HL-60/S4 (cell line): Measurements from ENCODE around the gene FKBP8.
"Not testable (repeated sequence)": the region's sequence is repeated elsewhere in the genome, so short reads cannot be mapped to it uniquely, and the experiment has no call there.

ENCODE experiments used
- in situ Hi-C: fragments of 300-500 bp; cut with MboI; formaldehyde crosslinking; loops from 2 replicates; pipeline ENCODE4 v1.14.3; 2022; ENCODE audit warnings: low sequenced_read_pairs

The FKBP8 gene

GRCh38 chr19:18559685-18560084, 16.3 kb upstream of the FKBP8 start:
- in situ Hi-C loops = no loop called here

- in situ Hi-C loops = no loop called here
Observed at GRCh38 chr19:18558604-18559003, 15.2 kb upstream of the FKBP8 start.

GRCh38 chr19:18558202-18558555, 14.8 kb upstream of the FKBP8 start:
- in situ Hi-C loops = no loop called here

GRCh38 chr19:18557411-18558201, 14.2 kb upstream of the FKBP8 start, which contains the start of gene KXD1:
Gene KXD1 (plus strand): TSS chr19:18557870. CDS start chr19:18562057, 4,187 bp downstream.
- in situ Hi-C loops = no loop called here

DNA sequence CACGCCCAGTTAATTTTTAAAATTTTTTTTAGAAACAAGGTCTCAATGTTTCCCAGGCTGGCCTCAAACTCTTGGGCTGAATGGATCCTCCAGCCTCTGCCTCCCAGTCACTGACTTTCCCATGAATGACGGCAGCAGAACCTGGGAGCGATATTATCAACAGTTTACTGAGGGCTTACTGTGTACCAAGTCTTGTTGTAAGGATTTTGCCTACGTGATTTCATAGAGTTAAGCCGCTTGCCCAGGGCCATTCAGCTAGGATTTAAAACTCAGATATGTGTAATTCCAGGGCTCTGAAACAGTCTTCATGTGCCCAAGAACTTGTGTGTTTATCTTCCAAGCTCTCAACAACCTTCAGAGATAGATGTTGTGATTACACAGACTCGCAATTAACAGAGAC, 8.3 kb upstream of the FKBP8 start:
- in situ Hi-C loops = no loop called here

- in situ Hi-C loops = no loop called here
Observed at GRCh38 chr19:18543814-18544475, 572 bp upstream of the FKBP8 start.

- in situ Hi-C loops = no loop called here
Observed at GRCh38 chr19:18541992-18542940, 1.1 kb downstream of the FKBP8 start.

GRCh38 chr19:18541258-18541991, 1.9 kb downstream of the FKBP8 start:
- in situ Hi-C loops = no loop called here

DNA sequence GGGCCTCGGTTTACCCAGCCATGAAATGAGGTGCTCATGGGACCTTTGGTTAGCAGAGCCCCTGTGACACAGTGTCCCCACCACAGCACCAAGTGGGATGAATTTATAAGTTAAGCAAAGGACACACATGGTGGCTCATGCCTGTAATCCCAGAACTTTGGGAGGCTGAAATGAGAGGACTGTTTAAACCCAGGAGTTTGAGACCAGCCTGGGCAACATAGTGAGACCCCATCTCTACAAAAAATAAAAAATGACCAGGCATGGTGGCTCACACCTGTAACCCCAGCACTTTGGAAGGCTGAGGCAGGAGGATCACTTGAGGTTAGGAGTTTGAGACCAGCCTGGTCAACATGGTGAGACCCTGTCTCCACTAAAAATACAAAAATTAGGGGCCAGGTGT, 3.2 kb downstream of the FKBP8 start:
- in situ Hi-C loops = not testable (repeated sequence)

DNA sequence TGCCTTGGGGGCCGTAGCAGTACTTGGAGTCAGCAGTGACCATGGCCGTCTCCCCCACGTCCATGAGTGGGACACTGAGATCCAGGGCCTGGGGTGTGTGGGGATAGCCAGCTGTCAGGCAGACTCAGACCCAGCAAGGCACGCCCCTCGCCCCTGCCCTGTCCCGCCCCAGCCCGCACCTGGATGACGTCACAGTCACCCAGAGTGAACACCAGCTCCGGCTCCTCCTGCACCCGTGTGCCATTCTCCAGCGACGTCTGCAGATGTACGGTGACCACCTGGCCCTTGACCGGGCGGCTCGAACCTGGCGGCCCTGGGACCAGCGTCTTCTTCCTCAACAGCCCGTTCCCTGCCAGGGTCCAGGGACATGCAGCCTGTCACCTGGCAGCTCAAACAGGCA, 4.0 kb downstream of the FKBP8 start:
- in situ Hi-C loops = no loop called here

DNA sequence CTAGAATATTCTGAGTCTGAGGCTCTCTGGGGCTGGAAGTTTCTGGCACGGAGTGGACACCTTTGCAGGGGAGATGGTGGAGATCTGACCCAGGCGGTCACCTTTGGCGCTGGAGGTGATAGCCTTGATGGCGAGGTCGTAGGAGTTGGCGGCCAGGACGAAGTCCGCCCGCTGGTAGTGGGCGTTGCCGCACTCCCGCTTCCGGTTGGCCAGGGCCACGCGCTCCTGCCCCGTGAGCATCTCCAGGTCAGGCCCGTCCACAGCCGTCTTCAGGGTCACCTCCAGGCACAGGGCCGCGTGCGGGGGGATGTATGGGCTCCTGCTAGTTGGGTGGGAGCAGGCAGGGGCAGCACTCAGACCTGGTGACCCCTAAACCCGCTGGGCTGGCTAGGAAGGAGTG, 5.3 kb downstream of the FKBP8 start:
- in situ Hi-C loops = no loop called here

DNA sequence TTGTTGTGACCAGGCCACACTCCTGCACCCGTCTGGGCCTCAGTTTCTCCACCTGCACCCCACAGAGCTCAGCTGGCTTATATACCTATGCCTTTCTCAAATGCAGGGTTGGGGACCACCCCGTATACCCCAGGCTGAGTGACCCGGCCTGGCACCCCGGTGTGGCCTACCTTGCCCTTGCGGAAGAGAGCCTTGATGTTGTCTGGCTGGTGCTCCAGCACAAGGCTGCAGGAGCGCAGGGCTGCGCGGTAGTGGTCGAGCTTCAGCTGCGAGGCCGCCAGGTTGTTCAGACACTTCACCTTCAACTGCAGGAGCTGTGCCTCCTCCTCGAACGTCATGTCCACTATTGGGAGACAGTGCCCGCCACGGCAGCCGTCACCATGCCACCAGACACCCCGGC, 5.9 kb downstream of the FKBP8 start:
- in situ Hi-C loops = no loop called here

- in situ Hi-C loops = no loop called here
Observed at GRCh38 chr19:18536475-18536874, 6.9 kb downstream of the FKBP8 start.

DNA sequence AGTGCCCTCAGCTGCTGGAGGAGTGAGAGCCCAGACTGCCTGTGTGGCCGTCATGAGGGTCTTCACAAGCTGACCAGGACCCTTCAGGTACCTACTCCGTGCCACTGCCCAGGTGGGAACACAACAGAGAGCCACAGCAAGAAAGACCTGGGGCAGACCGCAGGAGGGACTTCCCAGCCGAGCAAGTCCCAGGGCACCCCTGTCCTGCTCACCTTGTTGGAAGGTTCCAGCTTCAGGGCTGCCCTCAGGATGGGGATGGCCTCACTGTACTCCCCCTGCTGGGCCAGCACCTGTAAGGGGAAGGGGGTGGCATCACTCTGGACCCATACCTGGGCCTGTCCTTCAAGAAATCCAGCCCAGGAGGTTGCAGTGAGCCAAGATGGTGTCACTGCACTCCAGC, 10.3 kb downstream of the FKBP8 start:
- in situ Hi-C loops = no loop called here

DNA sequence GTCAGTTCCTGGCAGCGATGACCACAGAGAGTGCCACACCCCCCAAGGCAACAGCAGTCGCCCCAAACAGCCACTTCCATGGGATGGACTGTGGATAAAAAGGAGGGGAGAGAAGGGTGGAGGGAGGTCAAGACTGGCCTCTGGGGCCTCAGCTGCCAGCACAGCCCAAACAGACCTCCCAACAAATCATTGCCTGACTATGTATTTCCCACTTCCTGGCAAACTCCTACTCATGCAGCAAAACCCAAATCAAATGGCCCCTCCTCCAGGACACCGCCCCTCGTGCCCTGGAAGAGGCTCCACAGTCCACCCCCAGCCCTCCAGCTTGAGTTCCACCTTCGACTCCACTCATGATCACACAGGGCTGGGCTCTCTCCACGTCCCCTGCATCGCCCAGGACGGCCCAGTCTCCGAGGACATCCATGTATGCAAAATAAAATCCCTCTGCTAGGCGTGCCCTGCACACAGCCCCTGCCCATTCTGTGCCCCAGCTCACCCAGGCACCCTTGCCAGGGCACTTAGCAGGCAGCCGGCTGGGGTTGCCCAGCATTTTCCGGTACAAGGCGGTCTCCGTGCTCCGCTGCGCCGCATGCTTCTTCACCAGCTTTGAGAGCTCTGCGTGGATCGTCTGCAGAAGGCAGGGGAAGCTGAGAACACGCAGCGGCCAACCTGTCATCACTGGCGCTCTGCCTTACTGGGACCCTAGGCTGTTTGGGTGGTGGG, 11.0 kb downstream of the FKBP8 start:
- in situ Hi-C loops = no loop called here

- in situ Hi-C loops = no loop called here
Observed at GRCh38 chr19:18531485-18531884, 11.9 kb downstream of the FKBP8 start.

DNA sequence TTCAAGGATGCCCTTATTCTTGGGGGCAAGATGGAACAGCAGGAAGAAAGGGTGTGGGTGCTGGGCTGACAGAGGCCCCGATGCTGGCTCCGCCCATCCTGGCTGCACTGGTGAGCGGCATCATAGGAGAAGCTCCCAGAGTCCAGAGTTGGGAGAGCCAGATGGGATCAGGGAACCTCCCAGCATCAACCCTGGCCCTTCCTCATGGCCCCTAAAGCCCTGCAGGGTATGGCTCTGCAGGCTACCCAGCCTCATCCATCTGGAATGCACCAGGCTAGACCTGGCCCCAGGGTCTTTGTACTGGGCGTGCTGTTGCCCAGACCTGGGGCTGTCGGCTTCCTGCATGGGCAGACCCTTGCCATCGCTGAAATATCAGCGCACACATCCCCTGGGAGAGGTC, 13.6 kb downstream of the FKBP8 start:
- in situ Hi-C loops = no loop called here

DNA sequence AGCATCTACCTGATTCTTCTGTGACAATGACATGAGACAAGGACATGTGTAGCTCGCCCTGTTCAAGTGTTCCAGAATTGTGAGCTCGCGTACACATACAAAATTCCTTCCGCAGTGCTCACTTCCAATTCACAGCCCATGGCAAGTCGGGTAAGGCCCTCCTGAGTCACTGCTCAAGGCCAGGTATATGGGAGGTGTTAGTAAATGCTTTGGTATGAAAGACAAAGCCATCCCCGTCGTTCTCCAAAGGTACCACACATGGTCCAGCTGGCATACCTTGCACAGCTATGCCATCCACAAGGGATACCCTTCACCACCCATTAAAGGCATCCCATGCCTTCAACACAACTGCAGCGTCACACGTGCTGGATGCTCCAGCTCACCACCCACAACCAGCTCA, 17.1 kb downstream of the FKBP8 start:
- in situ Hi-C loops = no loop called here

- in situ Hi-C loops = no loop called here
Observed at GRCh38 chr19:18523841-18524240, 19.5 kb downstream of the FKBP8 start.

DNA sequence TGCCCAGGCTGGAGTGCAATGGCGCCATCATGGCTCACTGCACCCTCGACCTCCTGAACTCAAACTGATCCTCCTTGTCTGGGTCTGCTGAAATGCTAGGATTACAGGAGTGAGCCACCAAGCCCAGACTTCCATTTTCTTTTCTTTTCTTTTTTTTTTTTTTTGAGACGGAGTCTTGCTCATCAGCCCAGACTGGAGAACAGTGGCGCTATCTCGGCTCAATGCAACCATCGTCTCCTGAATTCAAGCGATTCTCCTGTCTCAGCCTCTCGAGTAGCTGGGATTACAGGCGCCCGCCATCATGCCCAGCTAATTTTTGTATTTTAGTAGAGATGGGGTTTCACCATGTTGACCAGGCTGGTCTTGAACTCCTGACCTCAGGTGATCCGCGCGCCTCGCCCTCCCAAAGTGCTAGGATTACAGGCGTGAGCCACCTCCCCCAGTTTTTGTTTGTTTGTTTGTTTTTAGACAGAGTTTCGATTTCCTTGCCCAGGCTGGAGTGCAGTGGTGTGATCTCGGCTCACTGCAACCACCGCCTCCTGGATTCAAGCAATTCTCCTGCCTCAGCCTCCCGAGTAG, 20.4 kb downstream of the FKBP8 start:
- in situ Hi-C loops = not testable (repeated sequence)
